ENCODE results near the gene GABRB2. TPM values are rescaled to one million over a fixed set of nuclear protein-coding genes. Genes with fewer than 3 reads are reported as not detected.

Gene GABRB2
- total RNA-seq, 1 donor from 2014 or later: 0.26 TPM

GRCh38 chr5:161311146-161311708 is 235.3 kb downstream of the GABRB2 start:
- no peak for TF ChIP-seq CTCF (IDR thresholded peaks at IDR 0.05; ENCODE audit: unreplicated experiment)
- H3K9me3 Mint-ChIP-seq (ENCODE audit: unreplicated experiment): no peaks in the 10 kb centered on the region
- no peak overlapping the region for H3K4me3 Mint-ChIP-seq (ENCODE audit: unreplicated experiment)
- H3K36me3 Mint-ChIP-seq (ENCODE audit: low read depth, unreplicated experiment): no peaks in the 10 kb centered on the region
- H3K4me1 Mint-ChIP-seq (ENCODE audit: unreplicated experiment): peaks cover 23% of the 10 kb centered on the region
- no peak for DNase-seq (ENCODE audit: low spot score)
- peaks cover 1% of the 10 kb centered on the region for H3K27me3 Mint-ChIP-seq (ENCODE audit: unreplicated experiment)
- H3K27ac Mint-ChIP-seq (ENCODE audit: unreplicated experiment): no peak overlapping the region

- Mint-ChIP-seq H3K27ac (ENCODE audit: unreplicated experiment) (no peak overlapping the region), H3K4me3 (ENCODE audit: unreplicated experiment) (no peak overlapping the region), H3K36me3 (ENCODE audit: low read depth, unreplicated experiment) (no peaks in the 10 kb centered on the region), H3K27me3 (ENCODE audit: unreplicated experiment) (no peaks in the 10 kb centered on the region), H3K4me1 (ENCODE audit: unreplicated experiment) (no peaks in the 10 kb centered on the region), H3K9me3 (ENCODE audit: unreplicated experiment) (no peaks in the 10 kb centered on the region)
- no peak for TF ChIP-seq CTCF (IDR thresholded peaks at IDR 0.05; ENCODE audit: unreplicated experiment)
- no peak for DNase-seq (ENCODE audit: low spot score)
Observed at GRCh38 chr5:161306351-161306995, 240.1 kb downstream of the GABRB2 start.

- H3K9me3 Mint-ChIP-seq (ENCODE audit: unreplicated experiment): no peaks in the 10 kb centered on the region
- H3K4me1 Mint-ChIP-seq (ENCODE audit: unreplicated experiment): no peaks in the 10 kb centered on the region
- H3K27ac Mint-ChIP-seq (ENCODE audit: unreplicated experiment): no peak overlapping the region
- DNase-seq (ENCODE audit: low spot score): no peak
- no peak overlapping the region for H3K4me3 Mint-ChIP-seq (ENCODE audit: unreplicated experiment)
- no peaks in the 10 kb centered on the region for H3K27me3 Mint-ChIP-seq (ENCODE audit: unreplicated experiment)
- TF ChIP-seq CTCF (IDR thresholded peaks at IDR 0.05; ENCODE audit: unreplicated experiment): no peak
- H3K36me3 Mint-ChIP-seq (ENCODE audit: low read depth, unreplicated experiment): no peaks in the 10 kb centered on the region
Observed at GRCh38 chr5:161305601-161306000, 240.9 kb downstream of the GABRB2 start.

- no peak for TF ChIP-seq CTCF (IDR thresholded peaks at IDR 0.05; ENCODE audit: unreplicated experiment)
- no peaks in the 10 kb centered on the region for H3K4me1 Mint-ChIP-seq (ENCODE audit: unreplicated experiment)
- H3K4me3 Mint-ChIP-seq (ENCODE audit: unreplicated experiment): no peak overlapping the region
- no peak overlapping the region for H3K27ac Mint-ChIP-seq (ENCODE audit: unreplicated experiment)
- no peaks in the 10 kb centered on the region for H3K36me3 Mint-ChIP-seq (ENCODE audit: low read depth, unreplicated experiment)
- DNase-seq (ENCODE audit: low spot score): no peak
- H3K9me3 Mint-ChIP-seq (ENCODE audit: unreplicated experiment): no peaks in the 10 kb centered on the region
- no peaks in the 10 kb centered on the region for H3K27me3 Mint-ChIP-seq (ENCODE audit: unreplicated experiment)
Observed at GRCh38 chr5:161302559-161302958, 244.0 kb downstream of the GABRB2 start.

GRCh38 chr5:161301586-161301985 is 244.9 kb downstream of the GABRB2 start:
- H3K27me3 Mint-ChIP-seq (ENCODE audit: unreplicated experiment): no peaks in the 10 kb centered on the region
- H3K9me3 Mint-ChIP-seq (ENCODE audit: unreplicated experiment): no peaks in the 10 kb centered on the region
- H3K36me3 Mint-ChIP-seq (ENCODE audit: low read depth, unreplicated experiment): no peaks in the 10 kb centered on the region
- H3K4me3 Mint-ChIP-seq (ENCODE audit: unreplicated experiment): no peak overlapping the region
- no peaks in the 10 kb centered on the region for H3K4me1 Mint-ChIP-seq (ENCODE audit: unreplicated experiment)
- TF ChIP-seq CTCF (IDR thresholded peaks at IDR 0.05; ENCODE audit: unreplicated experiment): no peak
- H3K27ac Mint-ChIP-seq (ENCODE audit: unreplicated experiment): no peak overlapping the region
- no peak for DNase-seq (ENCODE audit: low spot score)
